ENCODE results near the gene LRRC18.

Gene LRRC18

GRCh38 chr10:48905311-48905710 is 34.3 kb downstream of the LRRC18 start:
- DNase-seq: no peak

DNA sequence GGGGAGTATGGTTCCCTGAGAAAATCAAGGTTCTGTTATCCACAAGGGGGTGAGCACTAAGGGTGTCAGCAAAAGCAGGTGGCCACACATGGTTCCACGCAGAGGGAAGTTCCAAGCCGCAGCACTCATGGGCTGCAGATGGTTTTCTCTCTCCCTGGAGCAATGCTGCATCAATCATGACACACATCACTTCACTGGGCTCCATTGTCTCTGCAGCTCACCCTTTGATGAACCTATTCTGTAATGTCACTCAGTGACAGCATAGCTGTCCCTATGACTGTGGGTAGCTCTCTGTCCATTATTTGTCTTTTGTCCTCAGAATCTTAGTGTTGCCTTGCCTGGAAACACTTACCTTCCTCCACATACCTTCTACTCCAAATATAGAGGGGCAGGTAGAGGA is 34.8 kb downstream of the LRRC18 start:
- DNase-seq: no peak

GRCh38 chr10:48903151-48903550 is 36.5 kb downstream of the LRRC18 start:
- DNase-seq: no peak

DNA sequence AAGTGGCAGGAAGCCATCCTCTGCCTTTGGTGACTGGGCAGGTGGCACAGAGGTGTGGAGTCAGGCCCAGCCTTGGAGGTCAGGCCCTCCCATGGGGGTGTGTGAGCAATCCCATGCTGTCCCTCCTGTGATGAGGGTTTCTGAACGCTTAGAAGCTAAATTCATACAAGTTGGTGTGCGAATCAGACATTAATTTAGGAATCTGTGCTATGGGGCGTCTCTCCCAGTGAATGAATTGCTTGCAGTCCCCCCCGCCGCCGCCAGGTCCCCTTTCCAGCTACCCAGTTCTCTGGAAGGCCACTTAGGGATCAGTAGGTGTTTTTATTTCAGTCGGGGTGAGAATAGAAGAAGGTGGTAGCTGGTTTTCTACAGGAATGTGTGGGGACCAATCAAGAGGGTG is 37.5 kb downstream of the LRRC18 start:
- DNase-seq: no peak

GRCh38 chr10:48901319-48901718 is 38.3 kb downstream of the LRRC18 start:
- DNase-seq: no peak

DNA sequence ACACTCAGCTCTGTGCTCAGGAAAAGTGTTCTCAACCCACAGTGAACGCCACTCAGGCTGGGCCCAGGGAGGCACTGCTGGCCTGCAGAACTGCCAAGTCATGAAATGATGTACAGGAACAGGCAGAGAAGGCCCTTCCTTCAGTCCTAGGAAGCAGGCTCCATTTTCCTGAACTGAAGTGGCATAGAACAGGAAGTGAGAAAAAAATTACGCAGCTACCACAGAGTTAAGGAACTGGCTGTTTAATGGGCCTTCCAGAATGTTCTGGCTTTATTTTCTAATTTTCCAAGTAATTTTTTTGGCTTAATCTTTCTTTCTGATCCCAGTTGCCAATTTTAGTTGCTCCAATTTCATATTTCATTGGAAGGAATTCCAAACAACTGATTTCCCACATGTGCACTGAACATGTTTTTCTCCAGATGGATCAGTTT is 39.3 kb downstream of the LRRC18 start:
- DNase-seq: no peak

DNA sequence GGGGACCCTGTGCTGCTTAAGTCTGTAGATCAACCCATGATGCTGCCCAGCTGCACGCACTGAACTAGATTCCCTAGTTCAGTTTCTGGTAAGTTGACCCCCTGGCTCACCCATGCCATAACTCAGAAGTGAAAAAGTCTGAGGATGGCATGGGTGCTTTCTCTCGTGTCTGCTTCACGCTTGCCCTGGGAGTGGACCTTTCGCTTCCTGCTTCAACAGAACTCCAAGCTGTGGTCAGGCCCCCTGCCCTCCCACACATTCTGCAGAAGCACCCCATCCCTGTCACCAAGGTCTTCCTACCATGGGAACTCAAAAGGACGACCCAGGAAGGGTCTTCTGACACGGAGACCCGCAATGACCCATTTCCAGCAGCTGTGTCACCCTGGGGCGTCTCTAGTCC is 39.9 kb downstream of the LRRC18 start:
- DNase-seq: no peak

DNA sequence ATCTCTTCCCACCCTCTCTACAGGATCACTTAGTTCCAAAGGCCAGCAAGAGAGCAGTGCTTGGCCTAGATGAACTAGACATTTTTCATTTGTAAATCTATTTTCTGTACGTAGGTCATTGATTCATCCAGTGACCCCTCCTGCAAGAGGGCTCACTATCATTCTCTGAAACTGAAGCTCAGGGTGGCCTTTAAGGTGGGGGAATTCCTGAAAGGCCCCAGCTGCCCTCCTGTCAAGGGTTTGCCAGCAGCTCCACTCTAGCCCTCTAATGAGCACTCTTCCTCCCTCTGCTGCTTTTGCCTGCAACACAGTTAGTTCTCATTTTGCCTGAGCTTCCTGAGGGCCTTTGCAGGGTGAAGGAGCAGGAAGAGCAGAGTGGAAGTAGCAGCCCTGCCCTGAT is 41.2 kb downstream of the LRRC18 start:
- DNase-seq: no peak

GRCh38 chr10:48897441-48897790 is 42.2 kb downstream of the LRRC18 start:
- DNase-seq: no peak

- no peak for DNase-seq
Observed at GRCh38 chr10:48896756-48897440, 42.7 kb downstream of the LRRC18 start.

GRCh38 chr10:48895803-48896195 is 43.8 kb downstream of the LRRC18 start:
- no peak for DNase-seq

GRCh38 chr10:48894911-48895802 is 44.5 kb downstream of the LRRC18 start:
- DNase-seq: no peak

- DNase-seq: no peak
Observed at GRCh38 chr10:48890888-48891850, 48.5 kb downstream of the LRRC18 start.

DNA sequence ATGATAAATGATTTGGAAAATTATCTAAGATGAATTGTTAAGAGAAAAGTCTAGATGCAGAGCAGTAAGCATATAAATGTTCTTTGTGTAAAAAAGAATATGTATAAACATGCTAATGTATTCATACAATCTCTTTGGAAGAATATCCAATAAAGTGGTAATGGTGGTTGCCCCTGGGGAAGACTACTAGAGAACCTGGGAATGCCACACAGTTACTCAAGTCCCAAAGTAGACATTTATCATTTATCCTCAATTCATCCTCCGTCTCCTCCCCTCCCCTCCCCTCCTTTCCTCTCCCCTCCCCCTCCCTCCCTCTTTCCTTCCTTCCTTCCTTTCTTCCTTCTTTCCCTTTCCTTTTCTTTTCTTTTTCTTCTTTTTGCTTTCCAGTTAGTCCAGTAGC is 51.7 kb downstream of the LRRC18 start:
- DNase-seq: no peak

DNA sequence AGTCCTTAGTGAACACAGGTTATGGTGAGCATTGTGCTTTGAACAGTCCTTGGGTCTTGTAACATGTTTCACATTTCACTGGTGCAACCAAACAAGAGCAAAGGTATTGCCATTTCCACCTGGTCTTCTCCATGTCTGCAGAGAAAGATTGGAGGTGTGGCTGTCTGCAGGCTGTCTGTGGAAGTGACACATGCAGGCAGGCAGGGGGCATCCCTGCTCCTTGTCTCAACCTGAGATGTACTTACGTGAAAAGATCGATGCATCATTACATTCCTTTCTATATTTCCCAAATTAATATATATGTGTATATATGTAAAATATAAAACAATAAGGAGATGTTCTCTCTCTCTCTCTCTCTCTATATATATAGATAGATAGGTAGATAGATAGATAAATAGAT is 54.3 kb downstream of the LRRC18 start:
- no peak for DNase-seq

DNA sequence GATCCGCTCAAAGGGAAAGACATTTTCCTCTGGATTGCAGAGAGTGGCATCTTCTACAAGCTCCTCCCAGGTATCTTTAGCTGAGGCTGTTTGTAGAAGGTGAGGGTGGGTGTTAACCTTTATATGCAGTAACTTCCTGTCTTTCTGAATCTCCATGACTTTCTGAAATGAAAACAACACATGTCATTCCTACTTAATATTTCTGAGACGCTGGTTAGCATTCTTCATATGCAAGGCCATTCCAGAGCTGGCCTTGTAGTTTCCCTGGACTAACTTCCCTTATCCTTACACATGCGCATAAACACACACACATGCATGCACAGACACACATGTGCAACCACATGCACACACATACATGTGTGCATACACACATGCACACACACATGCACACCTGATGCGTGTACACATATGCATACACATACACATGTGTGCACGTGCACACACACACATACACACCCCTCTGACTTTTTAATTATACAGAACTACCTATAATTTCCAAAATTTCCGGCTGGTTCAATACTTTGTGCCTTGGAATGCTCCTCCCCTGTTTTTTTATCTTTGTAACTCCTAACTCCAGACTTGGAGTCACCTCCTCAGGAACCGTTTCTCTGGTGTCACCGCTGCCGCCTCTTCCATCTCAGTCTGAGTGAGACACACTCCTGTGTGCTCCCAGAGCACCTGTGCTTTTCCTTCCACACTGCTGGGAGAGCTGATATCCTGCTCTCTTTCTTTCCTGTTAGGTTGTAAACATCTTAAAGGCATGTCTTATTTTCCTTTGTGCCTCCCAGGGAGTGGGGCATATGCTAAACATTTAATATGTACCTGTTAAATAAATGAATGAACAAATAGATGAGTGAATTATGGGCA is 55.2 kb downstream of the LRRC18 start:
- DNase-seq: no peak

DNA sequence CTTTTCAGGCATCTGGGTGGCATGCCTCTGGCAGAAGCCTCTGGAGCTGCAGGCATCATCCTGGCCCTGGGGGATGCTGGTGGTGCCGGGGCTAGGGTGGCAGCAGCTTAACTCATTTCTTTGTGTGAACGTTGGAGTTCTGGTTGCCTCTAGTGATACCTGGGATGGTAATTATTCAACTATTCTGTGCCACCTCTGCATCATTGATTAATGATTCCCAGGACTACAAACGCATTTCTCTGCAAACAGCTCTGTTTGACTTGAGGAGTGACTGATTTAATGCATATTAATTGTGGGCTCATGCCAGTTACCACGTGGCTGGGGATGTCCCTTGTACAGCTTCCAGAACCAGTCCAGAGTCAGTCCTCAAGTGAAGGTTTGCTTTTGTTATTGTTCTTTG is 55.9 kb downstream of the LRRC18 start:
- DNase-seq: no peak

GRCh38 chr10:48882881-48883280 is 56.8 kb downstream of the LRRC18 start:
- no peak for DNase-seq

GRCh38 chr10:48881937-48882336 is 57.7 kb downstream of the LRRC18 start:
- DNase-seq: no peak

DNA sequence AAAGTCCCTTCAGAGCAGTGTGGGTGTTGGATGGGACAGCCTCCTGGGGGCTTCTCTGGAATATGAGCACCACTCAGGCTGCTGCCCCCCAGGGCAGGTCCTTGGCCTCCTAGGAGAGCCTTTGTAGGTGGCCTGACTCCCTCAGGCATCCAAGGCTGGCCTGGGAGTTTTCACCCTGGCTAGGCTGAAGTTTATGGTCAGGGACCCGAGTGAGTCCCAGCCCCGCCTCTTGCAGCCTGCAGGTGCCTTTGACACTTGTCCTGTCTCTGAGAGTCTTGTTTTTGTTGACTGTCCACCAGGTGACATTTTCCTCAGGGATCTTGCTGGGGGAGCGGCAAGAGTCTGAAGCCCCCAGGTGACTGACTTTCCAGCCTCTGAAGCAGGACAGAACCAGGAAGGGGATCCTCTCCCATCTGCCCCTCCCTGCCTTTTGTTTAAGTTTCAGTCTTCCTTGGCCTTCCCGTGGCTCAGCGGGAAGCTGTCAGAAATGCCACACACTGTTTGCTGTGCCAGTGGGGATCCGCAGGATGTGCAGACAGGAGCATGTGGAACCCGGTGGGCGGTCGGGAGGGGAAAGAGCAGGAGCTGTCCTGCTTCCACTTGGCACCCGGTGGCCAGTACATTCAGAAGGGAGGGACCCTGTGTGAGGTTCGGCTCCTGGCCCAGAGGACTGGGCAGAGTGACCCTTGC is 59.5 kb downstream of the LRRC18 start:
- no peak for DNase-seq

DNA sequence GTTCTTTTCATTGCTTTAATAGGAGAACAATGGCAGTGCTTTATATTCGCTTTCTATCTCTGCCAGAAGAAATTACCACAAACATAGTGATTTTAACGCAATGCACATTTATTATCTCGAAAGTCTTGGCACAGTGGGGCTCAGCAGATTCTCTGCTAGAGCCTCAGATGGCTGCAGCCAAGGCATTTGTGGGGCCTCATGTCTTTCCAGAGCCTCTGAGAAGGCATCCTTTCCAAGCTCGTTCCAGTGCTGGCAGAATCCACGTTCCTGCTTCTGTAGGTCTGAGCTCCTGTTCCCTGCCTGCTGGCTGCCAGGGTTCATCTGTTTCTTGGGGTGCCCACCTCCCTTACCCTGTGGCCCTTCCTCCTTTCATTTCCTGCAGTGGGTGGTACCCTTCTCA is 60.2 kb downstream of the LRRC18 start:
- DNase-seq: no peak

DNA sequence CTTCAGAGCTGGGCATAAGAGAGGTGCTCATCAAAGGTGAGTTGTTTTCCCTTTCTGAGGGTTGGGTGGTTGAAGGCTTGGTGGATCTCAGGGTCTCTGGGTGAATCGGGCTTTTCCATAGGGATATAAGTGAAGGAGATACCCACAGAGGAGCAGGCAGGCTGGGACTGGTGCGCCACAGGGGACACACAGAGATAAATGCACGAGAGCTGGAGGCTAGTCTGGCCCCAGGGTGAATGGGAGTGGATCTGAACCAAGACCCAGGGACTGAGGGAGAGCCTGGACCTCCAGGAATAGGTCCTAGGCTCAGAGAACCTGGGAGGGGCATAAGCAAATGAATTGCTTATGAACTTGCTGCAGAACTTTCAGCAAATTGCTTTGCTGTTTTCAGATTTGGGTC is 61.5 kb downstream of the LRRC18 start:
- DNase-seq: no peak

All from activated gamma-delta T cell treated with Interleukin-2 at 50 U/mL for 16 hours (primary cell).